Measurements from ENCODE around the gene CBX2.

GRCh38 chr17:79799174-79799537, 21.2 kb downstream of the CBX2 start:
- TF ChIP-seq CTCF (IDR thresholded peaks at IDR 0.05) (no peak), POLR2A (IDR thresholded peaks at IDR 0.05) (no peak), EP300 (IDR thresholded peaks at IDR 0.05) (no peak)
